Superior temporal gyrus (tissue), 1 donor: ENCODE results near the gene ZNF784.

Experiments
- DNase-seq: peaks from one replicate; pipeline ENCODE4 v3.0.0-alpha.2; 2016; ENCODE audit errors: extremely low spot score

The ZNF784 gene

GRCh38 chr19:55643003-55643886, 18.9 kb upstream of the ZNF784 start, which contains the start of gene ZNF581:
Gene ZNF581, plus strand, starts transcription at chr19:55643649. Its CDS starts 923 bp downstream, at chr19:55644572.
- DNase-seq = peak; percentile 67

- no peak for DNase-seq
Observed at GRCh38 chr19:55642153-55643002, 18.0 kb upstream of the ZNF784 start.

GRCh38 chr19:55641426-55642152, 17.2 kb upstream of the ZNF784 start:
- DNase-seq = peak; percentile 25

GRCh38 chr19:55640577-55641425, 16.4 kb upstream of the ZNF784 start, which contains the start of gene ZNF580:
Gene ZNF580, plus strand, starts transcription at chr19:55641002. Its CDS starts 1,507 bp downstream, at chr19:55642509.
- peak; percentile 44 for DNase-seq

GRCh38 chr19:55640043-55640576, 15.7 kb upstream of the ZNF784 start:
- peak; percentile 67 for DNase-seq

GRCh38 chr19:55638864-55639359, 14.5 kb upstream of the ZNF784 start:
- DNase-seq = no peak

- DNase-seq = no peak
Observed at GRCh38 chr19:55637534-55637933, 13.2 kb upstream of the ZNF784 start.

- no peak for DNase-seq
Observed at GRCh38 chr19:55636723-55637122, 12.4 kb upstream of the ZNF784 start.

- DNase-seq = no peak
Observed at GRCh38 chr19:55635856-55636440, 11.6 kb upstream of the ZNF784 start.

- no peak for DNase-seq
Observed at GRCh38 chr19:55635334-55635717, 11.0 kb upstream of the ZNF784 start.

- DNase-seq = no peak
Observed at GRCh38 chr19:55633861-55634260, 9.5 kb upstream of the ZNF784 start.

- DNase-seq = peak; percentile 98
Observed at GRCh38 chr19:55632463-55632834, 8.1 kb upstream of the ZNF784 start.

- no peak for DNase-seq
Observed at GRCh38 chr19:55626350-55626749, 2.0 kb upstream of the ZNF784 start.

GRCh38 chr19:55625004-55625326, 599 bp upstream of the ZNF784 start:
- no peak for DNase-seq

- DNase-seq = no peak
Observed at GRCh38 chr19:55623561-55623960, 805 bp downstream of the ZNF784 start.

GRCh38 chr19:55623130-55623529, 1.2 kb downstream of the ZNF784 start:
- DNase-seq = no peak

- DNase-seq = no peak
Observed at GRCh38 chr19:55622242-55622969, 2.0 kb downstream of the ZNF784 start.

GRCh38 chr19:55621673-55622231, 2.6 kb downstream of the ZNF784 start:
- no peak for DNase-seq

GRCh38 chr19:55621205-55621672, 3.1 kb downstream of the ZNF784 start:
- no peak for DNase-seq
